ENCODE results near the gene GRIK3. TPM values are rescaled to one million over a fixed set of nuclear protein-coding genes. Genes with fewer than 3 reads are reported as not detected.
A peak's percentile ranks its signal among the peaks of the same experiment; 100 is the strongest.

The GRIK3 gene
- total and polyA plus RNA-seq, 4 donors: 0.03 to 0.08 (median 0.05) TPM; not detected in 1

DNA sequence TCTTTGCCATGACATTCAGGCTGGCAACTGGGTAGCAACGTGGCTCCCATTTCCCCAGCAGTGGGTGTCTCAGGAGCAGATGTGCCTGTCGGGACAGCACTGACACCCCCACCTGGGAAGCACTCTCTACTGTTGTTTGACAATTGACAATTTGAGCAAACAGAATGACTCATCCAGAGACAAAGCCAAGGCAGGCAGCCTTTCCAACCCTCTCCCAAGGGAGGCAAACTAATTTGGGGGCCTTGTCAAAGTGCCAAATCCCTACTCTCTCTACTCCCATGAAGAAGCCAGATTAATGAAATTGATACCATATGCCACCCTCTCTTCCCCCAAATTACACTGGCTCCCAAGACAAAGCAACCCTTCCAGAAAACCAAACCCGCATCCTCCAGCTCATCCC, 65.6 kb downstream of the GRIK3 start:
- H3K36me3 ChIP-seq (ENCODE audit: control insufficient read depth in 4 of 4, insufficient read depth in 3 of 4, low read depth in 1 of 4, low read length in 3 of 4): no peaks in the 10 kb centered on the region
- H3K9me3 ChIP-seq (ENCODE audit: control insufficient read depth in 4 of 4, low read length in 3 of 4): no peaks in the 10 kb centered on the region
- no peaks in the 10 kb centered on the region for H3K4me1 ChIP-seq (ENCODE audit: control insufficient read depth in 4 of 4, insufficient read depth in 4 of 4, low read length in 3 of 4)
- no peak overlapping the region for H3K4me3 ChIP-seq (ENCODE audit: low read depth in 1 of 3, low read length in 3 of 3)
- TF ChIP-seq, protein P1, sequence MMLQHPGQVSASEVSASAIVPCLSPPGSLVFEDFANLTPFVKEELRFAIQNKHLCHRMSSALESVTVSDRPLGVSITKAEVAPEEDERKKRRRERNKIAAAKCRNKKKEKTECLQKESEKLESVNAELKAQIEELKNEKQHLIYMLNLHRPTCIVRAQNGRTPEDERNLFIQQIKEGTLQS (IDR thresholded peaks at IDR 0.05): no peak
- TF ChIP-seq YY1 (IDR thresholded peaks at IDR 0.05) (no peak), HNF4A (conservative IDR thresholded peaks at IDR 0.05) (no peak)
- 43% methylated on average over 3 of the region's 3 CpGs for WGBS
- DNase-seq (ENCODE audit: low spot score): no peak
- H3K9ac ChIP-seq (ENCODE audit: low read depth in 1 of 2, low read length in 2 of 2): no peak overlapping the region
- H3K27me3 ChIP-seq (ENCODE audit: control insufficient read depth in 4 of 4, insufficient read depth in 4 of 4, low read length in 3 of 4): no peaks in the 10 kb centered on the region
- H3K27ac ChIP-seq (ENCODE audit: low read depth in 1 of 2, low read length in 2 of 2): no peak overlapping the region

DNA sequence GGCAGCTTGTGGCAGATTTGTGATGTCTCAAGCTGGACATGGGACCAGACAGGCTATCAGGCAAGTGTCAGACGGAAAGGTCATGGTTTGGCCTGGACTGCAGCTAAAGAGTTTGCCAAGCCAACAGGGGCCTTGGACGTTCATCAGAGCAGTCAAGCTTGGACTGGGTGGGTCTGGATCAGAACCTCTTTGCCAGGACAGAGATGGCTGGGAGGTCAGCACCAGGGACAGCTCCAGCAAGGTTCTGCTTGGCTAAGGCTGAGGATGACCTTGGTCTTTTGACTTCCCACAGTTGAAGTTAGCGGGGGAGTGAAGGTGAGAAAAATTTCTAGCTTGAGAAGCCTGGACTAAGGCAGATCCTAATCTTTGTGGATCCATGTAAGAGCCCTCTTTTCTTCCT, 68.1 kb downstream of the GRIK3 start:
- no peak for DNase-seq (ENCODE audit: low spot score)
- TF ChIP-seq, protein P2, sequence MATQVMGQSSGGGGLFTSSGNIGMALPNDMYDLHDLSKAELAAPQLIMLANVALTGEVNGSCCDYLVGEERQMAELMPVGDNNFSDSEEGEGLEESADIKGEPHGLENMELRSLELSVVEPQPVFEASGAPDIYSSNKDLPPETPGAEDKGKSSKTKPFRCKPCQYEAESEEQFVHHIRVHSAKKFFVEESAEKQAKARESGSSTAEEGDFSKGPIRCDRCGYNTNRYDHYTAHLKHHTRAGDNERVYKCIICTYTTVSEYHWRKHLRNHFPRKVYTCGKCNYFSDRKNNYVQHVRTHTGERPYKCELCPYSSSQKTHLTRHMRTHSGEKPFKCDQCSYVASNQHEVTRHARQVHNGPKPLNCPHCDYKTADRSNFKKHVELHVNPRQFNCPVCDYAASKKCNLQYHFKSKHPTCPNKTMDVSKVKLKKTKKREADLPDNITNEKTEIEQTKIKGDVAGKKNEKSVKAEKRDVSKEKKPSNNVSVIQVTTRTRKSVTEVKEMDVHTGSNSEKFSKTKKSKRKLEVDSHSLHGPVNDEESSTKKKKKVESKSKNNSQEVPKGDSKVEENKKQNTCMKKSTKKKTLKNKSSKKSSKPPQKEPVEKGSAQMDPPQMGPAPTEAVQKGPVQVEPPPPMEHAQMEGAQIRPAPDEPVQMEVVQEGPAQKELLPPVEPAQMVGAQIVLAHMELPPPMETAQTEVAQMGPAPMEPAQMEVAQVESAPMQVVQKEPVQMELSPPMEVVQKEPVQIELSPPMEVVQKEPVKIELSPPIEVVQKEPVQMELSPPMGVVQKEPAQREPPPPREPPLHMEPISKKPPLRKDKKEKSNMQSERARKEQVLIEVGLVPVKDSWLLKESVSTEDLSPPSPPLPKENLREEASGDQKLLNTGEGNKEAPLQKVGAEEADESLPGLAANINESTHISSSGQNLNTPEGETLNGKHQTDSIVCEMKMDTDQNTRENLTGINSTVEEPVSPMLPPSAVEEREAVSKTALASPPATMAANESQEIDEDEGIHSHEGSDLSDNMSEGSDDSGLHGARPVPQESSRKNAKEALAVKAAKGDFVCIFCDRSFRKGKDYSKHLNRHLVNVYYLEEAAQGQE (IDR thresholded peaks at IDR 0.05): peak; percentile 98
- no peak for TF ChIP-seq YY1 (IDR thresholded peaks at IDR 0.05)
- no peaks in the 10 kb centered on the region for H3K36me3 ChIP-seq (ENCODE audit: control insufficient read depth in 4 of 4, insufficient read depth in 3 of 4, low read depth in 1 of 4, low read length in 3 of 4)
- H3K9ac ChIP-seq (ENCODE audit: low read depth in 1 of 2, low read length in 2 of 2): no peak overlapping the region
- H3K4me3 ChIP-seq (ENCODE audit: low read depth in 1 of 3, low read length in 3 of 3): no peak overlapping the region
- H3K27ac ChIP-seq (ENCODE audit: low read depth in 1 of 2, low read length in 2 of 2): no peak overlapping the region
- H3K27me3 ChIP-seq (ENCODE audit: control insufficient read depth in 4 of 4, insufficient read depth in 4 of 4, low read length in 3 of 4): no peaks in the 10 kb centered on the region
- 33% methylated on average over 3 of the region's 3 CpGs for WGBS
- H3K9me3 ChIP-seq (ENCODE audit: control insufficient read depth in 4 of 4, low read length in 3 of 4): no peaks in the 10 kb centered on the region
- H3K4me1 ChIP-seq (ENCODE audit: control insufficient read depth in 4 of 4, insufficient read depth in 4 of 4, low read length in 3 of 4): no peaks in the 10 kb centered on the region

DNA sequence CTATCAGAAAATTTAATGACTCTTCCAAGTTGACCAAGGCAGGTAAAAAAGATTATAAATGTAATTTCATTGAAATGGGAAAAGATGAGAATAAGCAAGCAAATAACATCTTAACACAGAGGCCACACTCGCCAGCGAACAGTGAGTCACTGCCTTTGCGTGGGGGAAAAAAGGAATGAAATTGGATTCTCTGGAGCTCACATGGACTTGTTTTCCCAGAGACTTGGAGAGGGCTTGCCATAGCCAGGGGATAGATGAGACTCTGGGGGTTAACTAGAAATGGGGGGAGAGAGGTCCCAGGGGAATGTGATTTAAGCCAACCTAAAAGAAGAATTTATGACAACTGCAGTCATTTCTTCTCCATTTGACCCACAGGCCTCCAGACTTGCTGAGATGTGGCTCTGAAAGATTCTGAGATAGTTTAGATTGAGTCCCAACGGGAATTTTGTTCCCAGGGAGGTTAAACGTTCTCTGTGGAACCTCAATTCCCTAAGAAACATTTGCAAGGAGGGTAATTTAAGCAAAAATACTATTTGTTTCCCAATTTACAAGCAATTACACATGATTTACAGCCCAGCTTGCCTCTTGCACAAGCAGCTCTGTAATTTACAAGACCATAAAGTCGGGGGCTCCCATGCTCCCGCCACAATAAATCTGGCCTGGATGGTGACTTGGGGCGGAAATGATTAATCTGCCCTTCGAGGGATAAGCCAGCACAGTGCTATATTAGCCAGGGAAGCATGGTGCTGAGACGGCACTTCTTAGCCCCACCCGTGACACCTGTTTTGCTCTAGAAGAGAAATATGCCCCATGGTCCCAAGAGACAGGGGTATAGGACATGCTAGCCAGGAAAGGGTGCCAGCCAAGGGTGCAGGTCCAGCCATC, 68.8 kb downstream of the GRIK3 start:
- Histone ChIP-seq H3K27me3 (ENCODE audit: control insufficient read depth in 4 of 4, insufficient read depth in 4 of 4, low read length in 3 of 4) (no peaks in the 10 kb centered on the region), H3K36me3 (ENCODE audit: control insufficient read depth in 4 of 4, insufficient read depth in 3 of 4, low read depth in 1 of 4, low read length in 3 of 4) (no peaks in the 10 kb centered on the region), H3K27ac (ENCODE audit: low read depth in 1 of 2, low read length in 2 of 2) (no peak overlapping the region), H3K9ac (ENCODE audit: low read depth in 1 of 2, low read length in 2 of 2) (no peak overlapping the region), H3K4me1 (ENCODE audit: control insufficient read depth in 4 of 4, insufficient read depth in 4 of 4, low read length in 3 of 4) (no peaks in the 10 kb centered on the region), H3K4me3 (ENCODE audit: low read depth in 1 of 3, low read length in 3 of 3) (no peak overlapping the region), H3K9me3 (ENCODE audit: control insufficient read depth in 4 of 4, low read length in 3 of 4) (no peaks in the 10 kb centered on the region)
- 71% methylated on average over 11 of the region's 11 CpGs for WGBS
- no peak for DNase-seq (ENCODE audit: low spot score)
- TF ChIP-seq, protein P3, sequence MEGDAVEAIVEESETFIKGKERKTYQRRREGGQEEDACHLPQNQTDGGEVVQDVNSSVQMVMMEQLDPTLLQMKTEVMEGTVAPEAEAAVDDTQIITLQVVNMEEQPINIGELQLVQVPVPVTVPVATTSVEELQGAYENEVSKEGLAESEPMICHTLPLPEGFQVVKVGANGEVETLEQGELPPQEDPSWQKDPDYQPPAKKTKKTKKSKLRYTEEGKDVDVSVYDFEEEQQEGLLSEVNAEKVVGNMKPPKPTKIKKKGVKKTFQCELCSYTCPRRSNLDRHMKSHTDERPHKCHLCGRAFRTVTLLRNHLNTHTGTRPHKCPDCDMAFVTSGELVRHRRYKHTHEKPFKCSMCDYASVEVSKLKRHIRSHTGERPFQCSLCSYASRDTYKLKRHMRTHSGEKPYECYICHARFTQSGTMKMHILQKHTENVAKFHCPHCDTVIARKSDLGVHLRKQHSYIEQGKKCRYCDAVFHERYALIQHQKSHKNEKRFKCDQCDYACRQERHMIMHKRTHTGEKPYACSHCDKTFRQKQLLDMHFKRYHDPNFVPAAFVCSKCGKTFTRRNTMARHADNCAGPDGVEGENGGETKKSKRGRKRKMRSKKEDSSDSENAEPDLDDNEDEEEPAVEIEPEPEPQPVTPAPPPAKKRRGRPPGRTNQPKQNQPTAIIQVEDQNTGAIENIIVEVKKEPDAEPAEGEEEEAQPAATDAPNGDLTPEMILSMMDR (IDR thresholded peaks at IDR 0.05; ENCODE audit: low read depth, low read length, missing input control): no peak
- TF ChIP-seq GABPA (IDR thresholded peaks at IDR 0.05 in 1 of 2, conservative IDR thresholded peaks at IDR 0.05 in 1 of 2) (no peak), RAD21 (IDR thresholded peaks at IDR 0.05) (no peak), FOXA1 (IDR thresholded peaks at IDR 0.05) (no peak), EGR1 (IDR thresholded peaks at IDR 0.05; ENCODE audit: low read depth in 2 of 2) (no peak), SP1 (IDR thresholded peaks at IDR 0.05) (no peak), TAF1 (conservative IDR thresholded peaks at IDR 0.05) (no peak), NR2F2 (IDR thresholded peaks at IDR 0.05) (no peak), HNF4A (conservative IDR thresholded peaks at IDR 0.05) (no peak), RXRA (IDR thresholded peaks at IDR 0.05) (no peak), YY1 (IDR thresholded peaks at IDR 0.05) (no peak), FOXA2 (IDR thresholded peaks at IDR 0.05) (no peak), HNF4G (IDR thresholded peaks at IDR 0.05) (no peak)
- TF ChIP-seq, protein P4, sequence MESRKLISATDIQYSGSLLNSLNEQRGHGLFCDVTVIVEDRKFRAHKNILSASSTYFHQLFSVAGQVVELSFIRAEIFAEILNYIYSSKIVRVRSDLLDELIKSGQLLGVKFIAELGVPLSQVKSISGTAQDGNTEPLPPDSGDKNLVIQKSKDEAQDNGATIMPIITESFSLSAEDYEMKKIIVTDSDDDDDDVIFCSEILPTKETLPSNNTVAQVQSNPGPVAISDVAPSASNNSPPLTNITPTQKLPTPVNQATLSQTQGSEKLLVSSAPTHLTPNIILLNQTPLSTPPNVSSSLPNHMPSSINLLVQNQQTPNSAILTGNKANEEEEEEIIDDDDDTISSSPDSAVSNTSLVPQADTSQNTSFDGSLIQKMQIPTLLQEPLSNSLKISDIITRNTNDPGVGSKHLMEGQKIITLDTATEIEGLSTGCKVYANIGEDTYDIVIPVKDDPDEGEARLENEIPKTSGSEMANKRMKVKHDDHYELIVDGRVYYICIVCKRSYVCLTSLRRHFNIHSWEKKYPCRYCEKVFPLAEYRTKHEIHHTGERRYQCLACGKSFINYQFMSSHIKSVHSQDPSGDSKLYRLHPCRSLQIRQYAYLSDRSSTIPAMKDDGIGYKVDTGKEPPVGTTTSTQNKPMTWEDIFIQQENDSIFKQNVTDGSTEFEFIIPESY (IDR thresholded peaks at IDR 0.05): no peak
- TF ChIP-seq, protein P5, sequence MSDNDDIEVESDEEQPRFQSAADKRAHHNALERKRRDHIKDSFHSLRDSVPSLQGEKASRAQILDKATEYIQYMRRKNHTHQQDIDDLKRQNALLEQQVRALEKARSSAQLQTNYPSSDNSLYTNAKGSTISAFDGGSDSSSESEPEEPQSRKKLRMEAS (IDR thresholded peaks at IDR 0.05): no peak

All from liver (tissue), 9 donors.